DND-41 (cell line): ENCODE results near the gene MANF.

Experiments used
- ATAC-seq: fragments of 200-7000 bp; cut with Tn5 transposase; 3 replicates; pipeline ENCODE4 v1.9.1; 2021; ENCODE audit warnings: low read depth; ENCODE audit not compliant: insufficient read depth
- DNase-seq: peaks from one replicate; pipeline ENCODE4 v3.0.0-alpha.2; 2020
- H2AFZ ChIP-seq: 2 replicates; pipeline ENCODE4 v1.6.0; 2012; ENCODE audit warnings: low read depth, low read length
- H3K27ac ChIP-seq: 2 replicates; pipeline ENCODE4 v1.5.1; 2012; ENCODE audit warnings: low read length, inconsistent platforms
- H3K27me3 ChIP-seq: fragments of 200-600 bp; sonication (generic); 2 replicates; pipeline ENCODE4 v1.6.0; 2012; ENCODE audit warnings: low read length, mild to moderate bottlenecking, inconsistent platforms; ENCODE audit not compliant: insufficient read depth, poor library complexity
- H3K36me3 ChIP-seq: 2 replicates; pipeline ENCODE4 v1.5.1; 2012; ENCODE audit warnings: low read length, inconsistent platforms; ENCODE audit not compliant: insufficient read depth
- H3K4me1 ChIP-seq: 2 replicates; pipeline ENCODE4 v1.5.1; 2012; ENCODE audit warnings: mild to moderate bottlenecking, low read length; ENCODE audit not compliant: insufficient read depth
- H3K4me2 ChIP-seq: 2 replicates; pipeline ENCODE4 v1.6.0; 2012; ENCODE audit warnings: mild to moderate bottlenecking, moderate library complexity, low read length, inconsistent platforms; ENCODE audit not compliant: insufficient read depth
- H3K4me3 ChIP-seq, 2 experiments: fragments of 200-600 bp in 1 of 2; shearing (Covaris generic) in 1 of 2; 2 replicates each; pipeline ENCODE4 v1.5.1; 2012 to 2016; ENCODE audit warnings: inconsistent platforms in 2 of 2, low read length in 2 of 2, mild to moderate bottlenecking in 2 of 2, low read depth in 1 of 2, moderate library complexity in 1 of 2
- H3K79me2 ChIP-seq: 2 replicates; pipeline ENCODE4 v1.6.0; 2012; ENCODE audit warnings: low read length, inconsistent platforms; ENCODE audit not compliant: insufficient read depth
- H3K9ac ChIP-seq: 2 replicates; pipeline ENCODE4 v1.6.0; 2012; ENCODE audit warnings: low read depth, mild to moderate bottlenecking, inconsistent platforms, low read length, moderate library complexity
- H3K9me3 ChIP-seq: 2 replicates; pipeline ENCODE4 v1.5.1; 2012; ENCODE audit warnings: low read length, moderate library complexity, mild to moderate bottlenecking, inconsistent platforms; ENCODE audit not compliant: insufficient read depth, severe bottlenecking
- H4K20me1 ChIP-seq: 2 replicates; pipeline ENCODE4 v1.6.0; 2012; ENCODE audit warnings: low read length; ENCODE audit not compliant: insufficient read depth
- CTCF ChIP-seq: IDR thresholded peaks from 2 replicates; pipeline ENCODE4 v1.5.1; 2012; ENCODE audit warnings: borderline replicate concordance, low read length, moderate library complexity, mild to moderate bottlenecking; ENCODE audit not compliant: poor library complexity, severe bottlenecking; ENCODE audit errors: extremely low read depth
- EZH2 ChIP-seq: IDR thresholded peaks from 3 replicates; pipeline ENCODE4 v1.6.1; 2012; ENCODE audit warnings: borderline replicate concordance, low read depth, mild to moderate bottlenecking, moderate library complexity, low read length, inconsistent platforms; ENCODE audit not compliant: severe bottlenecking

Gene MANF

GRCh38 chr3:51343918-51344687 lies 41.0 kb upstream of the MANF start:
- H2AFZ ChIP-seq, result no peak overlapping the region
- TF ChIP-seq EZH2 (no peak), CTCF (no peak)
- no peaks in the 10 kb centered on the region for H3K9me3 ChIP-seq

GRCh38 chr3:51350751-51351150 lies 34.3 kb upstream of the MANF start:
- Histone ChIP-seq H3K9ac (no peak overlapping the region), H3K9me3 (no peaks in the 10 kb centered on the region)
- ATAC-seq, result no peak

More at GRCh38 chr3:51343918-51344687, 41.0 kb upstream of the MANF start:
- Histone ChIP-seq H3K36me3 (no peaks in the 10 kb centered on the region), H3K9ac (no peak overlapping the region), H4K20me1 (0 out of 2 replicates have a peak, but pooled peaks cover 4% of the 10 kb centered on the region), H3K79me2 (no peaks in the 10 kb centered on the region), H3K27ac (no peak overlapping the region), H3K4me3 (no peak overlapping the region), H3K4me2 (no peak overlapping the region), H3K27me3 (peaks cover 10% of the 10 kb centered on the region), H3K4me1 (no peaks in the 10 kb centered on the region)
- DNase-seq (no peak), ATAC-seq (no peak)

GRCh38 chr3:51353131-51353530 lies 32.0 kb upstream of the MANF start:
- H4K20me1 ChIP-seq, result no peaks in the 10 kb centered on the region
- no peaks in the 10 kb centered on the region for H3K36me3 ChIP-seq
- no peaks in the 10 kb centered on the region for H3K9me3 ChIP-seq
- H3K4me2 ChIP-seq, result no peak overlapping the region
- H3K27me3 ChIP-seq, result peaks cover 21% of the 10 kb centered on the region
- DNase-seq (no peak), ATAC-seq (no peak)
- H3K27ac ChIP-seq, result no peak overlapping the region
- H3K9ac ChIP-seq, result no peak overlapping the region
- H2AFZ ChIP-seq, result no peak overlapping the region
- H3K4me1 ChIP-seq, result no peaks in the 10 kb centered on the region
- no peaks in the 10 kb centered on the region for H3K79me2 ChIP-seq
- no peak overlapping the region for H3K4me3 ChIP-seq
- no peak for TF ChIP-seq EZH2
- TF ChIP-seq CTCF, result no peak

More at GRCh38 chr3:51350751-51351150, 34.3 kb upstream of the MANF start:
- Histone ChIP-seq H3K27ac (no peak overlapping the region), H3K27me3 (peaks cover 6% of the 10 kb centered on the region), H3K36me3 (no peaks in the 10 kb centered on the region), H3K4me2 (no peak overlapping the region), H3K79me2 (no peaks in the 10 kb centered on the region), H3K4me3 (no peak overlapping the region), H3K4me1 (no peaks in the 10 kb centered on the region), H2AFZ (no peak overlapping the region), H4K20me1 (no peaks in the 10 kb centered on the region)
- no peak for DNase-seq
- no peak for TF ChIP-seq CTCF
- no peak for TF ChIP-seq EZH2
